HG02678 (cell line): ENCODE data around the gene RPS19.

Experiments used
- ATAC-seq: cut with Tn5 transposase; IDR thresholded peaks from one replicate; pipeline ENCODE4 v1.9.1; 2021; ENCODE audit warnings: mild to moderate bottlenecking, moderate library complexity; ENCODE audit not compliant: unreplicated experiment

Gene RPS19

DNA sequence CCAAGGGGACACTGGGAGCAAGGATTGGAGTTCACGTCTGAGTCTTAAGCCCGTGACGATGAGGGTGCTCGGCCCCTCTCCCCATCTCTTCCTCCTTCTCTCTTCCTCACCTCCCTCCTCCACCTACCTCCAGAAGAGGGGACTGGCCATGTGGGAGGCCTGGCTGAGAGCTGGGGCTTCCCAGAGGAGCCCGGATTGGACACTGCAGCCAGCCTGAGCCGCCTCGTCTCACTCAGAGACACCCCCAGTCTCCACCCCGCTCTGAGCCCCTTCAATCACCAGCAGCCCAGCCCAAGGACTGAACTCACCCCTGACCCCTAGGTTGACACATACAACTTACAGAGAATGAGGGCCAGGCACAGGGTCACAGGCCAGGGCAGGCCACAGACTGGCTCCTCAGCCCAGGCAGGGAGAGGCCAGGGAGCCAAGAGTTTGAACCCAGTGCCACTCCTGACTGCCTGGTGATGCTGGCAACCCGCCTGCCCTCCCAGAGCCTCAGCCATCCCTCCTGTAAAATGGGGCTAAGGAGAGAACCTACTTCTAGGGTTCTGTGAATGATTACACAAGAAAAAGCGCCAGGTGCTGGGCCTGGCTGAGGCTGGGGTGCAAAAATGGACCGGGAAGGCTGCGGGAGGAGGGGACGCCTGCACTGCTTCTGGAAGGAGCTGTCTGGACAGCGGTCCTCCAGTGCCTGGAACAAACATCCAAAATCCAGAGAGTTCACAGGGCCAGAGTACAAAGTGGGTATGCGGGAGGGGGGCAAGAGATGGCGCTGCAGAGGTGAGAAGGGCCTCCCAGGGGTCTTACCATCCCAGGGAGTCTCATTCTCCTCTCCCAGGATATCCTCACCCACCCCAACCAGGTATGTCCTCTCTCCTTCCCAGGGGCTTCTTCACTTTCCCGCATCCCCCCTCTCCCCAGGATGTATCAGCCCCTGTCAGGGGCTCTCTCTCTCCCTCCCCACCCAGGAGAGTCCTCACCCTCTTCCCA lies 18.2 kb downstream of the RPS19 start:
- no peak for ATAC-seq

DNA sequence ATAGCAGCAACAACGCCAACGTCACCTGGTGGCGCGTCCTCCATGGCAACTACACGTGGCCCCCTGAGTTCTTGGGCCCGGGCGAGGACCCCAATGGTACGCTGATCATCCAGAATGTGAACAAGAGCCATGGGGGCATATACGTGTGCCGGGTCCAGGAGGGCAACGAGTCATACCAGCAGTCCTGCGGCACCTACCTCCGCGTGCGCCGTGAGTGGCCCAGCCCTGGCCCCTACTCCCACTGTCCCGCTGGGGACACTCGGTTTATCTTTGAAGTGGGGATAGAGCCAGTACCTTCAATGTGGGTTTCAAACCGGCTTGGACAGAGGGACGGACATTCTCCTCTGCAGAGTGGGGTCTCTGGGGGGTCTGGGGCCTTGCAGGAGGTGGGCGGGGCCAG lies 19.0 kb downstream of the RPS19 start:
- ATAC-seq, result no peak

DNA sequence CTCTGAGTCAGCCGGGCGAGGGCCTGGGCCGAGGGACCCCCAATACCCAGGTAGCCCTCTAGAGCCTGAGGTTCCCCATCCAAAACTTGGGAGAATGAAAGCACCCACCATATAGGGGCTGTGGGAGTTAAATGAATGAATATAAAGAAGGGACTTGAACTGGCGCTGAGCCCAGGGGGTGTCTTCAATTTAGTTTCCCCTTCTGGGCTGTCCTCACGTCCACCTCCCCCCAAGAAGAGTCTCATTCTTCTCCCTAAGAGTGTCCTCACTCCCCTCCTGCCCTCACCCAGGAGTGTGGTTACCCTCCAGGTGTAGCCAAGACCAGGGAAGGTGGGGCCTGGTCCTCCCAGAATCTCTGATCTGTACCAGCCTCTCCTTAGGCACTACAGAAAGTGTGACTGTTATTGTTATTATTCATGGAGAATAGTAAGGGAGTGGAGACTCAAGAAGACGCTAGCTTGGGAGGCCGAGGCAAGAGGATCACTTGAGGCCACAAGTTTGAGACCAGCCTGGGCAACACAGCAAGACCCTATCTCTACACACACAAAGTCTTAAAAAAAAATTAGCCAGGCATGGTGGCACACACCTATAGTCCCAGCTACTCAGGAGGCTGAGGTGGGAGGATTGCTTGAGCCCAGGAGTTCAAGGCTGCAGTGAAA lies 19.7 kb downstream of the RPS19 start:
- ATAC-seq, result no peak

DNA sequence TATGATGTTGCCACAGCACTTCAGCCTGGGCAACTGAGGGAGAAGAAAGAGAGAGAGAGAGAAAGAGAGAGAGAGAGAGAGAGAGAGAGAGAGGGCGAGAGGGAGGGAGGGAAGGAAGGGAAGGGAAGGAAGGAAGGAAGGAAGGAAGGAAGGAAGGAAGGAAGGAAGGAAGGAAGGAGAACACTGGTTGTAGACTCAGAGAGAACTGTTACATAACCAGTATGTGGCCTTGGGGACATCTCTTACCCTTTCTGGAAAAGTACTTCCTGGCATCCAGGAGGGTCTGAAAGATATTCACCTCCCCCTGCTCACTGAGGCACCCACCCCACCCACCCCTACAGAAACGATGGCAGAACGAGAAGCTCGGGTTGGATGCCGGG lies 20.3 kb downstream of the RPS19 start:
- ATAC-seq, result no peak

DNA sequence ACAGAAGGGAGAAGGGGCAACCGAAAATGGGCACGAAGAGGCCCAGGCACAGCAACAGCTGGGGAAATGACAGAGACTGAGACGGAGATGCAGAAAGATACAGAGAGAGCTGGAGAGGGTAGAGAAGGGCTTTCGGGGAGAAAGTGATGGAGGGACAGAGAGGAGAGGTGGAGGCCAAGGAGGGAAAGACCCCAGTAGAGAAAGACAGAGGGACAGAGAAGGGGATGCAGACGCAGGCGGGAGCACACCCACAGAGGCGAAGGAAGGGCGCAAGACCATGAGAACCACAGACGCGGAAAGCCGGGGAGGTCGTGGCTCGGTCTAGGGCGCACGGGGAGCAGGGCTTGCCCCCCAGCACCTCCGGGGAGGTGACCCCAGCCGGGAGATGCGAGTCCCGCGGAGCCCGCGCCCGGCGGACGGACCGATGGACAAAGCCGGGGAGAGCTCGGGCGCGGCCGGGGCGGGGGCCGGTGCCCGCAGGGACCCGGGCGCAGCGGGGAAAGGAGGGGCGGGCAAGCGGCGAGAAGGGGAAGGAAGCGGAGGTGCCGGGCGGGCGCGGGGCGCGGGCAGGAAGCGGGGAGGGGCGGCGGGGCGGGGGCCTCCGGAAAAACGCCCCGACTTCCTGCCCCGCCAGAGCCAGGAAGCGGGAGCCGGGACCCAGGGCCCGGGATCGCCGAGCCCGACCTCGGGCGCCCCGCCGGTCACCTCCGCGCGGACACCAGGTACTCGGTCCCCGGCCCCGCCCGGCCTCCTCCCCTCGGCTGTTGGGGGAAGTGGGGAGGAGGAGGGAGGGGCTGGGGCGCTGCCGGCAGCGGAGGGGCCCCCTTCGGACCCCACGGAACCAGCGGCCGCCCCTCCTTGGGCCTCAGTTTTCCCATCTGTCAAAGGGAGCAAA lies 22.8 kb downstream of the RPS19 start, which contains the start of gene ARHGEF1:
ARHGEF1 (plus strand) TSS at position 617 of the 895 bp plus-strand sequence. CDS start 4,899 bp downstream, outside the sequence.
- no peak for ATAC-seq

DNA sequence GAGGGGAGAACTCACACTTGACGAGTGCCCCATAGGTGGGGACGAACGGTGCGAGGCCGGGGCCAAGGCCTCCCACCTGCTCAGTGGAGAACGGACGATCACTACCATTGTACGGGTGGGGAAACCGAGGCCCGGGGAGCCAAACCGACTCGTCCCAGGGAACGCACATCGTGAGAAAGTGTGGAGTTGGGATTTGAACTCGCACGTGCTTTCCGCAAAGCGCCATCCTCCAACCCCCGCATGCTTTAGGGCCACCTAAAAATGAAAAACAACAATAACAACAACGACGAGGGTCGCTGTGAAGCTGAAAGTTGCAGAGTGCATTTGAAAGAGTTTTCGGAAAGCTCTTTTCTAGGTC lies 23.4 kb downstream of the RPS19 start:
- no peak for ATAC-seq

DNA sequence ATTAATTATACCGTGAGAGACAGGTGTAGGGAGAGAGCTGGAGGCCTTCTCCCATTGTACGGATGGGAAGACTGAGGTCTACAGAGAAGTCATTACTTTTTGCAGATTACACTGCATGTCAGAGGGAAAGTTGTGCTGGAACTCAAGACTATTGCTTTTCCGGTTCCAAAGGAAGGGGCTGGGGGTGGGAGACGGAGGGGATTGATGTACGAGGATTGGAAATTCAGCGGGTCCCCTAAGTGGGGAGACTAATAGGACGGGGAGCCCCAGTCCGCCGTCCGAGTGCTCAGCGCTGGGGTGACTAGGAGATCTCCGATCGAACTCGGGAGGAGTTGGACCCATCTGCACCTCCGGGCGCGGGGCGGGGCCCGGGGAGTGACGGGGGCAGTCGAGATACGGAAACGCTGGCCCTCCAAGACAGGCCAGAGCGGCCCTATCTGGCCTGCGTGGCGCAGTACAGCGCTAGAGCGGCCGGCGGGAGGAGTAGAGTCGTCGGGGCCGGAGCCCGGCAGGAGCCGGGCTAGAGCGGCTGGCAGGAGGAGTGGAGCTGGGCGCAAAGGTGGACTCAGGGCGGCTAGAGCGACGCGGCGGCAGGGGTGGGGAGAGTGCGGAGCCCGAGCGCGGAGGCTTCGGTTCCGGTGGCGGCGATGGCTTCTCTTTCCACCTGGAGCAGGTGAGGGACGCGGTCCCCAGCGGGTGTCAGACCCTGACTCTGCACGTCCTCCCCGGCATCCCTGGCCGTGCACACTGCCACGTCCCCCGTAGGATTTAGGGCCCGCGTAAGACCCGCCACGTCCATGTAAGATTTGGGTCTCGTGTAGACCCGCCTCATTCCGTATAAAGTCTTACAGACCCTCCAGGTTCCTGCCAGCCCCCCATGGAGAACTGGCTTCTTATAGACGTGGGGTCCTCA lies 24.0 kb downstream of the RPS19 start:
- ATAC-seq, result peak; percentile 75

DNA sequence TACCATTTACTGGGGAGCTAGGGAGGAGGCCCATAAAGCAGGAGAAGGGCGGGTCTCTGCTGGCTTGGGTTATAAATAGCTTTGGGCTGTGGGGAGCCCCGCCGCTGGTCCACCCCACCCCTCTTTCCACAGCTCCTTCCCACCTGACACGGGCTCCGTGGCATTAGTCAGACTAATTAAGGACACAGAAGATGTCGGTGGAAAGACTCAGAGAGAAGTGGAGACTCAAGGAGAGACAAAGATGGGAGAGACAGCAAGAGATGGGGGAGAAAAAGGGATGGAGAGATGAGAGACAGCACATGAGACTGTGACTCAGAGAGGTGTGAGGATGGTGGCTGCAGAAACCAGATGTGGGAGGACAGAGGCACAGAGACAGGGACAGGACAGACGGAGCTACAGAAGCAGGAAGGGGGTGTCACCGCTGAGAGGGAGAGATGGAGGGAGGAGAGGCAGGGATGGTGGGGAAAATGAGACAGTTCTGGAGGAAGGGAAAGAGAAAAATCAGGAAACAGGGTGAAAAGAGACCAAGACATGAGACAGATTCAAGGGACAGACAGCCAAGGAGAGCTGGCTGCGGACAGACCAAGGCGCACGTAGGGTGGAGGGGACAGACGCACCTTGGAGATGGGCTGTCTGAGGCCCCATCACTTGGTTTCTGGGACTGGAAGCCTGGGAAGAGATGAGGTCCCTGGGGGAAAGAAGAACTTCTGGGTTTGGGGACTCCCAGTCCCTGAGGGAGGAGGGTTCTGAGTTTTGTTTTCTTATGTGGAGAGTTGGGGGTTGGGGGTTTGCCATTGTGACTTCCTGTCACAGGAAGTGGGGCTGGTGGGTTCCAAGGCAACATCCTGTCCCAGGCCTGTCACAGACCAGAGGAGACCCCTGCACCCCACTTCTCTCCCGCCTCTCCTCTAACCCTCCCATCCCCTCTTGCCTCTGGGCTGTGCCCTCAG lies 27.0 kb downstream of the RPS19 start:
- no peak for ATAC-seq

DNA sequence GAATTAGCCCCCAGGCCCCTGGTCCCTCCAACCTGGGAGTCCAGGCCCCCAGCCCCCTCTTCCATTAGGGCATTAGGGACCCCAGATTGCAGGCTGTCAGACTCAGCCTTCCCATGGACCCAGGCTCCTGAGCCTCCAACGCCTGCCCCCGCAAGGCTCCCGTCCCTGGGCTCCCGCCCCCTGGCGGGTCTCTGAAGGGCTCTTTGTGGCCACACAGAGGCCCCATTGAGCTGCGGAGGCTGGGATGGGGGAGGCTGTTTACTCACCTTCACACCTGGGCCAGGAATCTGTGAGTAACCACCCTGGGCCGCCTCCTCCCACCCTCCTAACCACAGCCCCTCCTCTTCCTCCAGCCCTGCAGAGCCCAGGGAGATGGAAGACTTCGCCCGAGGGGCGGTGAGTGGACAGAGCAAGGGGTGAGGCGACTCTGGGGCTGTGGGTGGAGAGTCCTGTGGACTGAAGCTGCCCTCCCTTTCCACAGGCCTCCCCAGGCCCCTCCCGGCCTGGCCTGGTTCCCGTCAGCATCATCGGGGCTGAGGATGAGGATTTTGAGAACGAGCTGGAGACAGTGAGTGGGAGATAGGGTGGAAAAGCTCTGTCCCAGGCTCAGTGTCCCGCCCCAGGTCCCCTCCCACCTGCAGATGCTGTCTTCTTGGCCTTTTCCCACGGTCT lies 27.8 kb downstream of the RPS19 start:
- ATAC-seq, result no peak

DNA sequence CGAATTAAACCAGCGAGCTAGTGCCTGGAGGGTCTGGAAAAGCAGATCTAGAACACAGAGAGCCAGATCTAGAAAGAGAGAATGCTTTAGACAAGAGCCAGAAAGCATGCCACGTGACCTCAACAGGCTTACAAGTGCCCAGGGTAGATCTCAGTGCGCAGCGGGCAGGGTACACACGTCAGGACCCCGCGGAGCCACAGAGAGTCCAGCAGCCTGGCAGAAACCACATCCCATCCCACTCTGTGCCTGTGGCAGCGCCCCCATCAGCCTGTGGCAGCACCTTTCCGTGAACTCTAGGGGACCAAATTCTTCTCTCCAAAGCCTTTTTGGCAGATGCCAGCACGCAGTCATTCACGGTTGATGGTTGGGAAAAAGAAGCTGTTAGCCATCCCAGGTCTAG lies 28.9 kb downstream of the RPS19 start:
- no peak for ATAC-seq

DNA sequence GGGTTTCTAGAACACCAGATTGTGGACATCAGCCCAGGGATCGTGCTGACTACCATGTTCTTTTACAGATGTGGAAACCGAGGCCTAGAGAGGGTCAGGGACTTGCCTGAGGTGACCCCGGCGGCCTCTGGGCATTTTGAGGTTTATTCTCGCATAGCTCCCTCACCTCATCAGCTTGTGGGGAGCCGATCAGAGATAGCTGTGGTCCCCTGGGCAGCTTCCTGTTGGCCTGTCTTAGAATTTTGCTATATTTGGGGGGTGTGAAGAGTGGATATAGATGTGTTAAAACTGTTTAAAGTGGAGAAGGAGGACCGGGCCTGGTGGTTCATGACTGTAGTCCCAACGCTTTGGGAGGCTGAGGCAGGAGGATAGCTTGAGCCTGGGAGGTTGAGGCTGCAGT lies 29.8 kb downstream of the RPS19 start:
- ATAC-seq, result no peak

DNA sequence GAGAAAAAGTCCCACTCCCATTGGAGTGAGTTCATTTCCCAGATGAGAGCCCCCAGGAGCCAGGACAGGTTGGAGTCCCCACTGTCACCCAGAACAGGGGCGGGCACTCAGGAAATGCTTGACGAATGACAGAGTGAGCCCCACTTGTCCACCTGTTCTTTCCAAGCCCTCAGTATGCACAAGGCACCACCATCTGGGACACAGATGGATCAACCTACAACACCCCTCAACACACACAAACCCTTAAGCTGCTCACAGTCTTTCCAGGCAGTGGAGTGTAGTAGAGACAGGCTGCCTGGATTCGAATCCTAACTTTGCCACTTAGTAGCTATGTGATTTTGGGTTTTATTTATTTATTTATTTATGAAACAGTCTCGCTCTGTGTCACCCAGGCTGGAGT lies 30.9 kb downstream of the RPS19 start:
- no peak for ATAC-seq

DNA sequence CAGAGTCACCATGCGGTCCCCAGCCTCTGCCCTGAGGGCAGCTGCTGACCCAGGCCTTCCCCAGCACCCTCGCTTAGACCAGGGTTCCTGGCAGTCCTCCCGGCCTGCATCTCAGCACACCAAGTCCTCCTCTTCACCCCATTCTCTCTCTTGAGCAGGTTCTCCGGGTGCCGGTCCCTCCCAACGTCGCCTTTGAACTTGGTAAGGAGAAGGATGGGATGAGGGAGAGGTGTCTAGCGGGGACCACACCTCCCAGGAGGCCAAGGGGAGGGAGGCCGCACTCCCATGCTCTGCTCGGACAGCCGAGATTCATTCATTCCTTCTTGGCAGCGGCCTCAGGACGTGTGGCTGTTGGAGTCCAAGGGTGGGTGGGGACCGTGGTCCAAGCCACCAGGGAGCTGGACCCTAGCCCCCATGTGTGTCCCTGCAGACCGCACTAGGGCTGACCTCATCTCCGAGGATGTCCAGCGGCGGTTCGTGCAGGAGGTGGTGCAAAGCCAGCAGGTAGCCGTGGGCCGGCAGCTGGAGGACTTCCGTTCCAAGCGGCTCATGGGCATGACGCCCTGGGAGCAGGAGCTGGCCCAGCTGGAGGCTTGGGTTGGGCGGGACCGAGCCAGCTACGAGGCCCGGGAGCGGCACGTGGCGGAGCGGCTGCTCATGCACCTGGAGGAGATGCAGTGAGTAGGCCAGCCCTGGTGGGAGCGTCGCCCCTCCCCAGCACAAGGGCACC lies 32.3 kb downstream of the RPS19 start:
- ATAC-seq, result no peak

DNA sequence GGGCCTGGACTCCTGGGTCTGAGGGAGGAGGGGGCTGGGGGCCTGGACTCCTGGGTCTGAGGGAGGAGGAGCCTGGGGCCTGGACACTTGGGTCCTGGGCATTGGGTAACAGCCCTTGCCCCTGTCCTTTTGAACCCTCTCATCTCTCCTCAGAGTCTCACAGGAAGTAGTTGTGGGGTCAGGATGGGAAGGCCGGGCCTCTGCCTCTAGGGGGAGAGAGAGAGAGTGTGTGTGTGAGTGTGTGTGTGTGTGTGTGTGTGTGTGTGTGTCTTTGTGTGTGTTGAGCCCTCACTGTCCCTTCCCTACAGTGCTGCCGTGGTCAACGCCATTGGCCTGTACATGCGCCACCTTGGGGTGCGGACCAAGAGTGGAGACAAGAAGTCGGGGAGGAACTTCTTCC lies 33.8 kb downstream of the RPS19 start:
- no peak for ATAC-seq

DNA sequence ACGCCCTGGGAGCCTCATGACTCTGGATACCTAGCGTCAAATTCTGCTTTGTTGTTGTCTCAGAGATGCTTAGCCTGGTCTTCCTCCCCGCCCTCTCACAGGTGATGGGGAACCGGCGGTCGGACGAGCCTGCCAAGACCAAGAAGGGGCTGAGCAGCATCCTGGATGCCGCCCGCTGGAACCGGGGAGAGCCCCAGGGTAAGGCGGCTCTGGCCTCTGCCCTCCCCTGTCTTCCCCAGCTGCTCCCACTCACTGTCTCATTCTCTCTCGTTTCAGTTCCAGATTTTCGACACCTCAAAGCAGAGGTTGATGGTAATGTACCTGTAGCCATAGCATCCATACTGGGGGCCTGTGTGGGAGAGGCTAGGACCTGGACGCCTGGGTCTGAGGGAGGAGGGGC lies 34.3 kb downstream of the RPS19 start:
- no peak for ATAC-seq

DNA sequence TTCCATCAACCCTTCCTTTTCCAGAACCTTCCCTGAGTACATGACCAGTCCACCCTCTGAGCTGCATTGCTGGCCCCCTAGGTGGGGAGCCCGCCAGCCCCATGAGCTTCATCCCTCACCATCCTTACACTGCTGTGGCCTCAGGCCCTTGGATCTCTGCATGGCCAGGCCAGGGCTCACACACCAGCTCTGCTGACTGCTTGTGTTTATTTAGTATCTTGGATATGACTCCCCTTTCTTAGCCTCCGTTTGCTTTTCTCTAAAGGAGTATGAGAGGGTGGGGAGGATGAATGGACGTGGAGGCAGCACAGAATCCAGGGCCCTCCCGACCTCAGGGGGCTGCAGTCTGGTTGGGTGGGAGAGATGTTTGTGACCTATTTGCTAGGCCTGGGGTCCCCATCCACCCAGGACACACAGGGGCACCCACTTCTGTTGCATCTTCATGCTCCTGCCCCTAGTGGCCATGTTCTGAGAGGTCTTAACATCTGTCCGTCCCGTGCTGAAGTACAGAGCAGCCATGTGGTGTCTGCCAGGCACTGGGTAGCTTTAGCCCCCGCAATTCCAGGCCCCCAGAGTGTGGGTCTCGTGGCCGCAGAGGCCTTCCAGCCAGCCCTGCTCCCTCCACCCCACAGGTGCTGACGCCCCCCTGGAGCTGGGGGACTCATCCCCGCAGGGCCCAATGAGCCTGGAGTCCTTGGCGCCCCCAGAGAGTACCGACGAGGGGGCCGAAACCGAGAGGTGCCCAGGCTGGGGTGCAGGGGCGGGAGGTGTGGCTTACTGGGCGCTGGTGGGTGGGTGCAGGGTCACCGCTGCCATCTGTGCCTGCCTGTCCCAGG lies 35.9 kb downstream of the RPS19 start:
- no peak for ATAC-seq

DNA sequence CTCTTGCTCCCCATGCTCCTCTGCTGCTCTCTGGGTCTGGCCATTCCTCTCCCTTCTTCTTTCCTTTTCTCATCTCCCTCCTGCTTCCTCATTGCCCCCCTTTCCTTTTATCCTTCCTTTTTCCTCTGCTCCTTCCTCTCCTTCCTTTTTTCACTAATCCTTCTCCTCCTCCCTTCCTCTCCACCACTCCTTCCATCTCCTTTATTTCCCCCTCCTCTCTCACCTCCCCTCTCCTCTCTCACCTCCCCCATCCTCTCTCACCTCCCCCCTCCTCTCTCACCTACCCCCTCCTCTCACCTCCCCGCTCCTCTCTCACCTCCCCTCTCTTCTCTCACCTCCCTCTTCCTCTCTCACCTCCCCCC lies 36.5 kb downstream of the RPS19 start:
- ATAC-seq, result no peak
